ENCODE data around the gene RHOBTB1. TPM values are rescaled to one million over a fixed set of nuclear protein-coding genes. Genes with fewer than 3 reads are reported as not detected.

RHOBTB1 gene
- total and polyA plus RNA-seq, 2 donors from 2014 or later: 14.6 to 34.5 TPM

DNA sequence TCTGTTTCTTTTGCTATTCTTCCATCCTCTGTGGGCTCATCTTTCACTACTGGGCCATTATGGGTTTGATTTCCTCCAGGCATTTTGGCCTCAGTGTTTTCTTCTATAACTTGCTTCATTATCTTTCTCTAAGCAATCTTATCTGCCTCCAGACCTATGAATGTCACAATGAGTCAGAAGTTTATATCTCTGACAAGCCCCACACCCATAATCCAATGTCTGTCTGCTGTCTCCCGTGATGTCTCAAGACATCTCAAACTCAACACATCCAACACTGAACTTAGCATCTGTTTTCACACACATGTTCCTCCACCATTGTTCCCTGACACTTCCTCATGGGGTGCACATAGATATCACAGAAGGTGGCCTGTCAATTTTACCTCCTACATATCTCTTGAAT lies 46.7 kb upstream of the RHOBTB1 start:
- intact Hi-C loops (cut with DNase I): no loop called here
- Histone ChIP-seq H3K27me3 (ENCODE audit: control insufficient read depth, insufficient read depth, low read length) (no peaks in the 10 kb centered on the region), H3K4me1 (ENCODE audit: control insufficient read depth in 2 of 3, insufficient read depth in 2 of 3, low read depth in 1 of 3, low read length in 3 of 3) (no peaks in the 10 kb centered on the region), H3K9ac (ENCODE audit: low read length in 3 of 3) (no peak overlapping the region), H3K27ac (ENCODE audit: low read depth in 2 of 2, low read length in 2 of 2) (no peak overlapping the region), H3K9me3 (ENCODE audit: control insufficient read depth in 2 of 3, insufficient read depth in 1 of 3, low read length in 3 of 3) (no peaks in the 10 kb centered on the region), H3K36me3 (ENCODE audit: control insufficient read depth in 2 of 3, insufficient read depth in 3 of 3, low read length in 3 of 3) (no peaks in the 10 kb centered on the region), H3K4me3 (ENCODE audit: low read length in 3 of 3) (no peak overlapping the region)
- DNase-seq (no peak), FAIRE-seq (no peak)
- TF ChIP-seq, protein P1, sequence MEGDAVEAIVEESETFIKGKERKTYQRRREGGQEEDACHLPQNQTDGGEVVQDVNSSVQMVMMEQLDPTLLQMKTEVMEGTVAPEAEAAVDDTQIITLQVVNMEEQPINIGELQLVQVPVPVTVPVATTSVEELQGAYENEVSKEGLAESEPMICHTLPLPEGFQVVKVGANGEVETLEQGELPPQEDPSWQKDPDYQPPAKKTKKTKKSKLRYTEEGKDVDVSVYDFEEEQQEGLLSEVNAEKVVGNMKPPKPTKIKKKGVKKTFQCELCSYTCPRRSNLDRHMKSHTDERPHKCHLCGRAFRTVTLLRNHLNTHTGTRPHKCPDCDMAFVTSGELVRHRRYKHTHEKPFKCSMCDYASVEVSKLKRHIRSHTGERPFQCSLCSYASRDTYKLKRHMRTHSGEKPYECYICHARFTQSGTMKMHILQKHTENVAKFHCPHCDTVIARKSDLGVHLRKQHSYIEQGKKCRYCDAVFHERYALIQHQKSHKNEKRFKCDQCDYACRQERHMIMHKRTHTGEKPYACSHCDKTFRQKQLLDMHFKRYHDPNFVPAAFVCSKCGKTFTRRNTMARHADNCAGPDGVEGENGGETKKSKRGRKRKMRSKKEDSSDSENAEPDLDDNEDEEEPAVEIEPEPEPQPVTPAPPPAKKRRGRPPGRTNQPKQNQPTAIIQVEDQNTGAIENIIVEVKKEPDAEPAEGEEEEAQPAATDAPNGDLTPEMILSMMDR (IDR thresholded peaks at IDR 0.05; ENCODE audit: borderline replicate concordance, extremely low read depth, insufficient read depth): no peak

DNA sequence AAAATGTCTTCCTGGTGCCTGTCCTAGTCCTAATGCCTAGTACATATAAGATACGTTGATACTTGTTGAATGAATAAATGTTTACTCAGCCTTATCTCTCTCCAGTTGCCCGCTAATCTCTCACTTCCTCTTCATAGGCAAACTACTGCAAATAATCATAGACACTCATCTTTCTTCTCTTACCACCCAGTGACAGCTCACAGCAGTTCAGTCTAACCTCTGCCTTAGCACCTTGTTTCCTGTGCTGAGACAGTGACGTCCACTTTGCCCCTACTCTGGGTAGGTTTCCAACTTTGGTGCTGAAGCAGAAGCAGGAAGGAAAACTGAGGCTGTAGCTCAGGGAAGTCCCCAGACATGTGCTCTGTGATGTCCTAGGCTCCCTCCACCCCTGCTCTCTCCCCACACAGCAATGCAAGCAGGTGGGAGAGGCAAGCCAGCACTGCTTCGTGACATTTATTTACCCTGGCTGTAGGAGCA lies 45.5 kb upstream of the RHOBTB1 start:
- Histone ChIP-seq H3K27ac (ENCODE audit: low read depth in 2 of 2, low read length in 2 of 2) (no peak overlapping the region), H3K27me3 (ENCODE audit: control insufficient read depth, insufficient read depth, low read length) (no peaks in the 10 kb centered on the region), H3K9me3 (ENCODE audit: control insufficient read depth in 2 of 3, insufficient read depth in 1 of 3, low read length in 3 of 3) (no peaks in the 10 kb centered on the region), H3K36me3 (ENCODE audit: control insufficient read depth in 2 of 3, insufficient read depth in 3 of 3, low read length in 3 of 3) (no peaks in the 10 kb centered on the region), H3K4me3 (ENCODE audit: low read length in 3 of 3) (no peak overlapping the region), H3K9ac (ENCODE audit: low read length in 3 of 3) (no peak overlapping the region), H3K4me1 (ENCODE audit: control insufficient read depth in 2 of 3, insufficient read depth in 2 of 3, low read depth in 1 of 3, low read length in 3 of 3) (no peaks in the 10 kb centered on the region)
- no peak for DNase-seq
- intact Hi-C loops (cut with DNase I): no loop called here
- no peak for FAIRE-seq
- TF ChIP-seq, protein P1 (IDR thresholded peaks at IDR 0.05; ENCODE audit: borderline replicate concordance, extremely low read depth, insufficient read depth): no peak

DNA sequence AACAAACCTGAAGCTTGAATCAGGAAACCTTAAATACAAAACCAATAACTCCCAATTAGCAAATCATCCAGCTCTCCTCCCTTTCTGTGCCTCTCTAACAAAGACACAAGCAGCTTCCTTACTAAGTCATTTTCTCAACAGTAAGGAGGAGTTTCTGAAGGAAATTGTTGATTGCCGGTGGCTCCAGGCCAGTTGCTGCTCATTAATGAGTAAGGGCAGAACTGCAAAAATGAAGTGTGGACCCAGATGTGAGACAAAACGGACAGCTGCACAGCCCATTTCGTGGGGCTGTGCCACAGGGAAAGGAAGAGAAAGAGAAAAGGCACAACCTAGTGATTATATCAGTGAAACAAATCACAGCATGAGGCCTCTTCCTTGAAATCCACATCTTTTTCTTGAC lies 42.8 kb upstream of the RHOBTB1 start:
- TF ChIP-seq, protein P1 (IDR thresholded peaks at IDR 0.05; ENCODE audit: borderline replicate concordance, extremely low read depth, insufficient read depth): no peak
- intact Hi-C loops (cut with DNase I): no loop called here
- no peak for FAIRE-seq
- Histone ChIP-seq H3K27ac (ENCODE audit: low read depth in 2 of 2, low read length in 2 of 2) (no peak overlapping the region), H3K36me3 (ENCODE audit: control insufficient read depth in 2 of 3, insufficient read depth in 3 of 3, low read length in 3 of 3) (no peaks in the 10 kb centered on the region), H3K4me1 (ENCODE audit: control insufficient read depth in 2 of 3, insufficient read depth in 2 of 3, low read depth in 1 of 3, low read length in 3 of 3) (no peaks in the 10 kb centered on the region), H3K9ac (ENCODE audit: low read length in 3 of 3) (no peak overlapping the region), H3K4me3 (ENCODE audit: low read length in 3 of 3) (no peak overlapping the region), H3K9me3 (ENCODE audit: control insufficient read depth in 2 of 3, insufficient read depth in 1 of 3, low read length in 3 of 3) (no peaks in the 10 kb centered on the region), H3K27me3 (ENCODE audit: control insufficient read depth, insufficient read depth, low read length) (no peaks in the 10 kb centered on the region)
- DNase-seq: peak in 2 of 5 donors; percentile 11 to 40

DNA sequence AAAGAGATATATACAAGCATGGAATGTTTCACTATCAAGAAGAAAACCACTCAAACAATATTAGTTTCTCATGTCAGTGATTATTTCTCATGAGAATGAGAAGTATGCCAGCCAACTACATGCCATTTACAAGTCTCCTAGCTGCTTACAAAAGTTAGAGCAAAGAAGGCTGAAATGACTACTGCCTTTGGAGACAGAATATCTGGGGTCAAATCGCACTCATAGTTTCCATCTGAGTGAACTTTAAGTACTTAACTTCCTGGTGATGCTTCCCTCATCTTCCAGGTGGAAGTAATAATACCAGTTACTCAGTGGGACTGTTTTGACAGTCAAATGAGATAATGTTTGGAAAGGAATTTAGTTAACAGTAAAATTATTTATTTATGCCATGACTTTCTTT lies 42.0 kb upstream of the RHOBTB1 start:
- intact Hi-C loops (cut with DNase I): no loop called here
- no peaks in the 10 kb centered on the region for H3K27me3 ChIP-seq (ENCODE audit: control insufficient read depth, insufficient read depth, low read length)
- H3K9me3 ChIP-seq (ENCODE audit: control insufficient read depth in 2 of 3, insufficient read depth in 1 of 3, low read length in 3 of 3): no peaks in the 10 kb centered on the region
- DNase-seq: no peak
- H3K4me3 ChIP-seq (ENCODE audit: low read length in 3 of 3): no peak overlapping the region
- no peaks in the 10 kb centered on the region for H3K36me3 ChIP-seq (ENCODE audit: control insufficient read depth in 2 of 3, insufficient read depth in 3 of 3, low read length in 3 of 3)
- no peaks in the 10 kb centered on the region for H3K4me1 ChIP-seq (ENCODE audit: control insufficient read depth in 2 of 3, insufficient read depth in 2 of 3, low read depth in 1 of 3, low read length in 3 of 3)
- FAIRE-seq: no peak
- H3K27ac ChIP-seq (ENCODE audit: low read depth in 2 of 2, low read length in 2 of 2): no peak overlapping the region
- TF ChIP-seq, protein P1 (IDR thresholded peaks at IDR 0.05; ENCODE audit: borderline replicate concordance, extremely low read depth, insufficient read depth): no peak
- no peak overlapping the region for H3K9ac ChIP-seq (ENCODE audit: low read length in 3 of 3)

All from kidney (tissue), 14 donors.